GM12891 (cell line): Measurements from ENCODE around the gene ILDR2.

Source experiments
- PAX5 ChIP-seq: IDR thresholded peaks from 2 replicates; pipeline ENCODE4 v1.6.1; 2011; ENCODE audit warnings: low read length, moderate library complexity, mild to moderate bottlenecking; ENCODE audit not compliant: insufficient read depth, severe bottlenecking
- POLR2A ChIP-seq: IDR thresholded peaks from 2 replicates; pipeline ENCODE4 v1.6.1; 2011; ENCODE audit warnings: low read depth, low read length, control low read depth
- POLR2AphosphoS5 ChIP-seq: IDR thresholded peaks from 2 replicates; pipeline ENCODE4 v1.6.1; 2011; ENCODE audit warnings: low read depth, low read length, control low read depth
- POU2F2 ChIP-seq: IDR thresholded peaks from 2 replicates; pipeline ENCODE4 v1.6.1; 2011; ENCODE audit warnings: low read depth, mild to moderate bottlenecking, control low read depth, low read length, moderate library complexity
- SPI1 ChIP-seq: IDR thresholded peaks from 2 replicates; pipeline ENCODE4 v1.6.1; 2011; ENCODE audit warnings: low read depth, low read length, control low read depth
- TAF1 ChIP-seq: IDR thresholded peaks from 2 replicates; pipeline ENCODE4 v1.6.1; 2011; ENCODE audit warnings: low read depth, low read length, control low read depth

DNA sequence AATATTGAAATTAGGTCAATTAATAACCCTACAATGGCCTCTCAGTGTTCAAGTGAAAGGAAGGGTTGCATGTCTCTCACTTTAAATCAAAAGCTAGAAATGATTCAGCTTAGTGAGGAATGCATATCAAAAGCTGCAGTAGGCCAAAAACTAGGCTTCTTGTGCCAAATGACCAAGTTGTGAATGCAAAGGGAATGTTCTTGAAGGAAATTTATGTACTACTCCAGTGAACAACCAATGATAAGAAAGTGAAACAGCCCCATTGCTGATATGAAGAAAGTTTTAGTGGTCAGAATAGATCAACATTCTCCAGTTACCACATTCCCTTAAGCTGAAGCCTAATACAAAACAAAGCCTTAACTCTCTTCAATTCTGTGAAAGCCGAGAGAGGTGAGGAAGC lies 23.7 kb upstream of the ILDR2 start:
- TF ChIP-seq POU2F2 (no peak), POLR2A (no peak), POLR2AphosphoS5 (no peak), PAX5 (no peak), TAF1 (no peak), SPI1 (no peak)
